Stomach (tissue), 9 donors: ENCODE data around the gene RBMS3. TPM values are rescaled to one million over a fixed set of nuclear protein-coding genes. Genes with fewer than 3 reads are reported as not detected.

Experiments used
- DNase-seq, 2 donors: peaks; one replicate each; pipeline versions ENCODE4 v3.0.0 to v3.0.0-alpha.2; 2013 to 2019
- H3K27ac ChIP-seq, 5 donors: fragments of 200-600 bp in 4 of 5; sonication (generic) in 4 of 5; one replicate each; pipeline ENCODE4 v1.5.1; 2013 to 2019; ENCODE audit warnings: mild to moderate bottlenecking in 1 of 5, moderate library complexity in 1 of 5
- H3K27me3 ChIP-seq, 3 donors: fragments of 200-600 bp; sonication (generic); one replicate each; pipeline ENCODE4 v1.5.1; 2017 to 2019; ENCODE audit warnings: mixed run types in 1 of 3
- H3K36me3 ChIP-seq, 4 donors: fragments of 200-600 bp; sonication (generic); 1 replicate in 3 of 4; 2 replicates in 1 of 4; pipeline ENCODE4 v1.5.1; 2016 to 2019
- H3K4me1 ChIP-seq, 4 donors: fragments of 200-600 bp; sonication (generic); one replicate each; pipeline ENCODE4 v1.5.1; 2016 to 2019
- H3K4me3 ChIP-seq, 4 donors: fragments of 200-600 bp; sonication (generic) in 3 of 4; one replicate each; pipeline ENCODE4 v1.5.1; 2016 to 2019; ENCODE audit warnings: mild to moderate bottlenecking in 1 of 4
- H3K9me3 ChIP-seq, 4 donors: fragments of 200-600 bp; sonication (generic); one replicate each; pipeline ENCODE4 v1.5.1; 2016 to 2019
- EP300 ChIP-seq: sonication (generic); formaldehyde crosslinking; IDR thresholded peaks from one replicate; pipeline ENCODE4 v1.6.1; 2017; ENCODE audit warnings: antibody characterized with exemption
- POLR2A ChIP-seq, 4 donors: fragments of 450-650 bp; IDR thresholded peaks; one replicate each; pipeline ENCODE4 v1.6.1; 2016; ENCODE audit warnings: antibody characterized with exemption in 4 of 4, control low read depth in 2 of 4, mild to moderate bottlenecking in 1 of 4, moderate library complexity in 1 of 4
- POLR2AphosphoS5 ChIP-seq, 3 donors: sonication (generic); formaldehyde crosslinking; IDR thresholded peaks; one replicate each; pipeline ENCODE4 v1.6.1; 2016; ENCODE audit warnings: antibody characterized with exemption in 3 of 3
- WGBS, 5 donors: extraction: QIAGEN DNeasy Blood & Tissue Kit in 3 of 5; methylation state at CpG; one replicate each; pipeline versions ENCODE4 v1.1.5 to v1.1.7; 2013 to 2018; 5-methylcytosine and 5-hydroxymethylcytosine counted together
- intact Hi-C: fragments of 100-400 bp; cut with DNase I; formaldehyde crosslinking; loops from one replicate; pipeline ENCODE4 v1.15.1; 2023; ENCODE audit warnings: low total_unique reads
- polyA plus RNA-seq, 3 donors: library from polyadenylated mRNA; stranded (reverse); fragments of 200-250 nt; gene quantifications; one replicate each; pipeline ENCODE4 v1.2.3, GENCODE V29; 2013
- total RNA-seq, 5 donors: library from RNA; depleted of rRNA; stranded (reverse); fragments of >200 nt; gene quantifications; one replicate each; pipeline versions ENCODE4 v1.1.0 to v1.2.3, GENCODE V29; 2014 to 2016
- TF ChIP-seq, protein P1 (sequence below), 7 experiments: fragments of 450-650 bp in 4 of 7; fragments of 200-600 bp in 3 of 7; sonication (generic) in 3 of 7; IDR thresholded peaks; one replicate each; pipeline ENCODE4 v1.5.1; 2016 to 2019; ENCODE audit warnings: antibody characterized with exemption in 7 of 7, control low read depth in 2 of 7, mild to moderate bottlenecking in 1 of 7
- donor health status: healthy with polysubstance abuse.
- donor health status: Bipolar disorder and iron deficiency.
- donor health status: healthy.

The RBMS3 gene
- total and polyA plus RNA-seq, 8 donors = 2.0 to 103 (median 16.0) TPM

DNA sequence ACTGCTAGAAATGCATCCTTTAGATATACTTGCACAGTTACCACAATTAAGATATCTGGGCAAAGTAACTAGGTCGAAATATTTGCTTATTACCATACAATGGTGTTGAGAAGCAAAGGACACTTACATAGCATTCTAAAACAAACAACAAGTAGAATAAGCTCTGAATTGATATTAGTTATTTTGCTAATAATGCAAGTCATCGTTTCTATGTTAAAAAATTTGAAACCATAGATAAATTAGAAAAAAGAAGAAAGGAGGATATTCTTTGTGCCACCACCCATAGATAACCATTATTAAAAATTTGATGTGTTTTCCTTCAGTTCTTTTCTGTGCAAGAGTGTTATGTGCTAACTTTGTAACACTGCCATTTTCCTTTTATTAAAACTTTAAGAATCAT is 435.3 kb downstream of the RBMS3 start:
- H3K4me3 ChIP-seq = no peak overlapping the region
- H3K36me3 ChIP-seq = no peaks in the 10 kb centered on the region
- no peak overlapping the region for H3K27ac ChIP-seq
- intact Hi-C loops = no loop called here
- TF ChIP-seq EP300 (no peak), POLR2AphosphoS5 (IDR thresholded peaks at IDR 0.05) (no peak), POLR2A (IDR thresholded peaks at IDR 0.05) (no peak)
- TF ChIP-seq, protein P1, sequence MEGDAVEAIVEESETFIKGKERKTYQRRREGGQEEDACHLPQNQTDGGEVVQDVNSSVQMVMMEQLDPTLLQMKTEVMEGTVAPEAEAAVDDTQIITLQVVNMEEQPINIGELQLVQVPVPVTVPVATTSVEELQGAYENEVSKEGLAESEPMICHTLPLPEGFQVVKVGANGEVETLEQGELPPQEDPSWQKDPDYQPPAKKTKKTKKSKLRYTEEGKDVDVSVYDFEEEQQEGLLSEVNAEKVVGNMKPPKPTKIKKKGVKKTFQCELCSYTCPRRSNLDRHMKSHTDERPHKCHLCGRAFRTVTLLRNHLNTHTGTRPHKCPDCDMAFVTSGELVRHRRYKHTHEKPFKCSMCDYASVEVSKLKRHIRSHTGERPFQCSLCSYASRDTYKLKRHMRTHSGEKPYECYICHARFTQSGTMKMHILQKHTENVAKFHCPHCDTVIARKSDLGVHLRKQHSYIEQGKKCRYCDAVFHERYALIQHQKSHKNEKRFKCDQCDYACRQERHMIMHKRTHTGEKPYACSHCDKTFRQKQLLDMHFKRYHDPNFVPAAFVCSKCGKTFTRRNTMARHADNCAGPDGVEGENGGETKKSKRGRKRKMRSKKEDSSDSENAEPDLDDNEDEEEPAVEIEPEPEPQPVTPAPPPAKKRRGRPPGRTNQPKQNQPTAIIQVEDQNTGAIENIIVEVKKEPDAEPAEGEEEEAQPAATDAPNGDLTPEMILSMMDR (IDR thresholded peaks at IDR 0.05) = no peak
- H3K27me3 ChIP-seq = no peaks in the 10 kb centered on the region
- no peaks in the 10 kb centered on the region for H3K9me3 ChIP-seq
- peaks cover 7 to 11% (median 9%) of the 10 kb centered on the region in 4 donors for H3K4me1 ChIP-seq
- WGBS, 5 donors = 83 to 92% (median 89%) methylated on average over 2 of the region's 2 CpGs
- no peak for DNase-seq

DNA sequence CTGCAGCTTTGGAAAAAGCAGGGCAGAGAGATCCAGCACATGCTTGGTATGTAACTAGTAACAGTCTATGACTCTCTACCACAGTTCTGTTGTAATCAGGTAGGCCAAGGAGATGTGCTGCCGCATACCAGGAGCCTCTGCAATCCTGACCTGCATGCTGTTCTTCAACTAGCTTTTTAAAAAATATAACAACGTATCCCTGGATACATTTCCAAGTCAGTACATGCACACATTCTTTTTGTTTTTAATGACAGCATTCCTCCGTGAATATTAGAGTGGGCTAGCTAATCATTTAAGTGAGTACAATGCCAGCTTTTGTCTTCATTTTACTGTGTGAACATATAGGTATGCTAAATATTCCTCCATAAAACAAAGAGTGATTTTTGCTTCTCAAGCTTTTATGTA is 437.8 kb downstream of the RBMS3 start:
- H3K27ac ChIP-seq = no peak overlapping the region
- WGBS, 5 donors = 59 to 76% (median 71%) methylated on average over 3 of the region's 3 CpGs

DNA sequence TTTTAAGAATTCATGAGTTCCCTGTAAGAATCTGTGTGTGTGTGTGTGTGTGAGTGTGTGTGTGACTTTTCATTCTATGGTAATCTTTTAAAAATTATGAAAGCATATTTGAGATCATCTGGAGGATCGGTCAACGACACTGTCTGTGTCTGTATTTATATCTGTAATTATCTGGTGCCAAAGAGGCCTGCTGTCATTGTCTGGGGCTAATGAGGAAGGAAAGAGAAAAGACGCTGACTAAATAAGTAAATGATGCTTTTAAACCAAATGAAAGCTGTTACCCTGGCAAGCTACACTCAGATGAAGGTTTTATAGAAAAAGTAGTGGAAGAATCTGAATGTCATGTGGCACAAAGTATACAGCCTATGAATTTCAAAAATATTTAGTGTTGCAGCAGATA is 439.8 kb downstream of the RBMS3 start:
- TF ChIP-seq, protein P1 (IDR thresholded peaks at IDR 0.05) = no peak
- no peak for TF ChIP-seq POLR2A (IDR thresholded peaks at IDR 0.05)
- TF ChIP-seq POLR2AphosphoS5 (IDR thresholded peaks at IDR 0.05) = no peak
- no peak for TF ChIP-seq EP300
- Histone ChIP-seq H3K27ac (no peak overlapping the region), H3K9me3 (no peaks in the 10 kb centered on the region), H3K4me3 (no peak overlapping the region), H3K36me3 (no peaks in the 10 kb centered on the region), H3K27me3 (no peaks in the 10 kb centered on the region), H3K4me1 (no peaks in the 10 kb centered on the region)
- 78 to 87% (median 82%) methylated on average over 3 of the region's 3 CpGs for WGBS, 5 donors
- intact Hi-C loops = no loop called here
- DNase-seq = no peak

More for the DNA sequence above, 437.8 kb downstream of the RBMS3 start:
- TF ChIP-seq EP300 = no peak
- TF ChIP-seq, protein P1 (IDR thresholded peaks at IDR 0.05) = no peak
- Histone ChIP-seq H3K27me3 (no peaks in the 10 kb centered on the region), H3K4me3 (no peak overlapping the region), H3K4me1 (no peaks in the 10 kb centered on the region), H3K9me3 (no peaks in the 10 kb centered on the region), H3K36me3 (no peaks in the 10 kb centered on the region)
- no peak for DNase-seq
- intact Hi-C loops = no loop called here

DNA sequence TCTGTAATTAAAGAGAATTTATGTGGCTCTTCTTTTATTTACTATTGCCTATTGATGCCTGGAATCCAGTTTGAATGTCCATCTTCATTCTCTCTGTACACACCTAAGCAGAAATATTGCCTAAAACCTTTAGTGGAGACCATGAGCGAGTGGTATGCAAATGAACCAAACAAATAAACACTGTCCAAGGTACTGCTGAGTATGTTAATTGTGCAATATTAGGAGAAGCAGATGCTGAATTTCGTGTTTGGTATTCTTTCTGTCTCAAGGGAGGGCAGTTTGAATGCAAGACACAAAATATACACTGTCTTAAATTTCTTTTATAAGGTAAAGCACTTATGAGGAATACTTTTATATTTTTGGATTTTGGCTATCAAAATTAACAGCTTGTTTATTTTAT is 440.9 kb downstream of the RBMS3 start:
- Histone ChIP-seq H3K9me3 (no peaks in the 10 kb centered on the region), H3K27me3 (no peaks in the 10 kb centered on the region), H3K4me3 (no peak overlapping the region), H3K36me3 (no peaks in the 10 kb centered on the region), H3K27ac (no peak overlapping the region), H3K4me1 (no peaks in the 10 kb centered on the region)
- intact Hi-C loops = no loop called here
- TF ChIP-seq EP300 (no peak), POLR2AphosphoS5 (IDR thresholded peaks at IDR 0.05) (no peak), POLR2A (IDR thresholded peaks at IDR 0.05) (no peak)
- TF ChIP-seq, protein P1 (IDR thresholded peaks at IDR 0.05) = no peak
- DNase-seq = no peak
- WGBS, 5 donors = 78 to 86% (median 81%) methylated on average over 2 of the region's 2 CpGs
